LHCN-M2 (cell line): ENCODE measurements around the gene MRPS24. TPM values are rescaled to one million over a fixed set of nuclear protein-coding genes. Genes with fewer than 3 reads are reported as not detected.
A peak's percentile ranks its signal among the peaks of the same experiment; 100 is the strongest.
"Not testable (repeated sequence)": the region's sequence is repeated elsewhere in the genome, so short reads cannot be mapped to it uniquely, and the experiment has no call there.

Experiments used
- DNase-seq: peaks from one replicate; pipeline ENCODE4 v3.0.0-alpha.2; 2012; ENCODE audit warnings: low read depth
- polyA plus RNA-seq: library from polyadenylated mRNA; unstranded; fragments of >200 nt; gene quantifications from one replicate; pipeline ENCODE4 v1.2.1, GENCODE V29; 2012; ENCODE audit warnings: missing spikeins
- total RNA-seq: library from RNA; depleted of rRNA; stranded (reverse); fragments of >200 nt; gene quantifications from 2 replicates; pipeline ENCODE4 v1.2.3, GENCODE V29; 2014; rRNA removed

MRPS24 gene
- total RNA-seq = 153 and 156 TPM in 2 replicates
- 410 TPM for polyA plus RNA-seq

- DNase-seq = peak; percentile 96
Observed at GRCh38 chr7:43869006-43869866, at the start of gene MRPS24. TSS of gene MRPS24 (minus strand) at chr7:43869517. CDS start at chr7:43869495, 22 bp downstream.

- DNase-seq = no peak
Observed at GRCh38 chr7:43915907-43916306, 46.6 kb upstream of the MRPS24 start.

DNA sequence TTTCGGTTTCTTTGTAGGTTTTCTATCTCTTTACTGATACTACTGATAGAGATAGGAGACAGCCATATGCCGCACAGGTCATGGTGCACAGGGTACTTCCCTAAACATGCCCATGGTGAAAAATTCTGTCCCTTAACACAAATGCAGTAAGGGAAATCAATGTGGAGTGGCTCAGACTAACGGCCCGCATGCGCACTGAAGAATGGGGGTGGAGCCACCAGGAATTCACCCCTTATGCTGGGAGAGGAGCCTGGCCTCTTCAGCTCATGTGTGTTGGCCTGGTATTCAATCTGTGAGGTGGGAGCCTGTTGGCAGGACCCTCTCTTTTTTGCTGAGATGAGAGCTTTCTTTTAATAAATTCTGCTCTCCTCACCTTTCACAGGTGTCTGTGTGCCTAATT is 45.5 kb upstream of the MRPS24 start:
- DNase-seq = no peak

DNA sequence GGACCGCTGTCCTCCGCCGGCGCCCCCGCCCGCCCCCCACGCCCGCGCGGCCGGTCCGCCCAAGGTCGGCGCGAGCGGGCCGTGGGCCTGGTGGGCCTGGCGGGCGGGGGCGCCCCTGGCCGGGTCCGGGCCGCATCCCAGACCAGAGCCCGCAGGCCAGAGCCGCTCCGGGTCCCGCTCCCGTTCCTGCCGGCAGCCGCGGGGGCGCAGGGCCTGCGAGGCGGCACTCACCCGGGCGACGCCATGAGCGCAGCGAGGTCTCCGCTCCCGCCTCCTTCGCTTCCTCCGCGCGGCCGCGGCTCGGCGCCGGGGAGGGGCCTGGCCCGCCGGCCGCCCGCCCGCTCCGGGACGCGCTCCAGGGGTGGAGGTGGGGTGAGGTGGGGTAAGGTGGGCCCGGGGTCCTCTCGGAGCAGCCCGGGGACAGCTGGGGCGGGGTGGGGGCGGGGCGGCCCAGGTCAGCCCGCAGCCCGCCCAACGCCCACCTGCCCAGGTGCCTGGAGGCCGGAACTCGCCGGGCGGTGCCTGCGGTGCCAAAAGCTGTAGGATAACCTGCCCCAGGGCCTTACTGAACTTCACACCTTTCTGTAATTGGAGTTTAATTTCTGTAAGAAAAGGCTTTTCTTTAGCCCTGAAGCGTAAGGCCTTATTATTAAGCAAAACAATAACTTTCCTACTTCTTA is 37.2 kb upstream of the MRPS24 start, which contains the start of gene URGCP:
TSS of gene URGCP (minus strand) at position 266 of the 680 bp plus-strand sequence. CDS start at position 245, 21 bp downstream.
- peak; percentile 43 for DNase-seq

GRCh38 chr7:43905956-43906330 is 36.6 kb upstream of the MRPS24 start:
- peak; percentile 58 for DNase-seq

- peak; percentile 49 for DNase-seq
Observed at GRCh38 chr7:43905209-43905946, 36.1 kb upstream of the MRPS24 start.

GRCh38 chr7:43904533-43905208 is 35.4 kb upstream of the MRPS24 start:
- DNase-seq = peak; percentile 36

GRCh38 chr7:43902542-43903054 is 33.3 kb upstream of the MRPS24 start:
- DNase-seq = no peak

DNA sequence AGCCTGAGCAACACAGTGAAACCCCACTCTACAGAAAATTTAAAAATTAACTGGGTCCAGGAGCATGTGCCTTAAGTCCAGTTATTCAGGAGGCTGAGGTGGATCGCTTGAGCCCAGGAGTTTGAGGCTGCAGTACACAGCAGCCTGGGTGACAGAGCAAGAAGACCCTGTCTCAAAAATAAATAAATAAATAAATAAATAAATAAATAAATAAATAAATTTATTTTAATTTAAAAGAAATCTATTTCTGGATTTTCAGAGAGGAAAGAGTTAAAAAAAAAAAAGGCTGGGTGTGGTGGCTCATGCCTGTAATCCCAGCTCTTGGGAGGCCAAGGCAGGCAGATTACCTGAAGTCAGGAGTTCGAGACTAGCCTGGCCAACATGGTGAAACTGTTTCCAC is 29.3 kb upstream of the MRPS24 start:
- not testable (repeated sequence) for DNase-seq

GRCh38 chr7:43895847-43896415 is 26.6 kb upstream of the MRPS24 start:
- DNase-seq = no peak

GRCh38 chr7:43891069-43891955 is 22.0 kb upstream of the MRPS24 start:
- no peak for DNase-seq

- DNase-seq = no peak
Observed at GRCh38 chr7:43890468-43890867, 21.2 kb upstream of the MRPS24 start.

- DNase-seq = peak; percentile 41
Observed at GRCh38 chr7:43888993-43889945, 20.0 kb upstream of the MRPS24 start.

GRCh38 chr7:43884617-43885016 is 15.3 kb upstream of the MRPS24 start:
- DNase-seq = no peak

GRCh38 chr7:43884209-43884608 is 14.9 kb upstream of the MRPS24 start:
- DNase-seq = no peak

- DNase-seq = no peak
Observed at GRCh38 chr7:43880596-43880995, 11.3 kb upstream of the MRPS24 start.

- peak; percentile 67 for DNase-seq
Observed at GRCh38 chr7:43879477-43879876, 10.2 kb upstream of the MRPS24 start.

DNA sequence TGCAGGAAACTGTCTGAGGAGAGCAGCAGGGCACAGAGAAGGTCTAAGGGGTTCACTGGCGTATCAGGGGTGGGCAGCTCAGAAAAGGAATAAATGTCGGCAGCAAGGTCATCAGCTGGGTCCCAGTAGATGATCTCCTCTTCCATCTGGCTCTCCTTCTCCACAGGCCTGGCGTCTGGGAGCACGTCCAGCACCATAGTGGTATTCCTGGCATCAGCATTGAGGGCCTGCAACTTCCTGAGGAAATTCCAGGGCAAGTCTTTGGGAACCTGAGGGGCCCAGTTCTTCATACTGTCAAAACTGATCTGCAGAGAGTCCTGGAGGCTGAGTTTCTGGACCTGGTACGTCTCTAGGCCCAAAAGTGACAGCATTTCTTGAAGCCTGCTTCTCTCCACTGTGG is 9.6 kb upstream of the MRPS24 start:
- no peak for DNase-seq
